H9 (cell line): ENCODE measurements around the gene HMCES. TPM values are rescaled to one million over a fixed set of nuclear protein-coding genes. Genes with fewer than 3 reads are reported as not detected.

Experiments used
- DNase-seq: peaks from one replicate; pipeline ENCODE4 v3.0.0-alpha.2; 2017
- H2AFZ ChIP-seq: one replicate; pipeline ENCODE4 v1.6.1; 2013; ENCODE audit warnings: mild to moderate bottlenecking, low read length, control low read depth, moderate library complexity
- H2AK5ac ChIP-seq: 2 replicates; pipeline ENCODE4 v1.6.1; 2013; ENCODE audit warnings: low read length, control low read depth, mixed read lengths; ENCODE audit not compliant: insufficient read length
- H2BK120ac ChIP-seq: one replicate; pipeline ENCODE4 v1.6.1; 2013; ENCODE audit warnings: low read depth, mild to moderate bottlenecking, low read length, control low read depth, inconsistent platforms; ENCODE audit not compliant: poor library complexity, severe bottlenecking
- H2BK12ac ChIP-seq: 2 replicates; pipeline ENCODE4 v1.6.1; 2013; ENCODE audit warnings: low read length, control low read depth, mixed read lengths, low read depth; ENCODE audit not compliant: insufficient read length
- H2BK15ac ChIP-seq: 2 replicates; pipeline ENCODE4 v1.6.1; 2013; ENCODE audit warnings: low read depth, low read length, control low read depth
- H2BK20ac ChIP-seq: one replicate; pipeline ENCODE4 v1.6.1; 2013; ENCODE audit warnings: low read depth, mild to moderate bottlenecking, low read length, control low read depth, inconsistent platforms; ENCODE audit not compliant: poor library complexity, severe bottlenecking
- H2BK5ac ChIP-seq: 2 replicates; pipeline ENCODE4 v1.6.1; 2013; ENCODE audit warnings: low read length, control low read depth, mixed read lengths; ENCODE audit not compliant: insufficient read length
- H3K14ac ChIP-seq: 2 replicates; pipeline ENCODE4 v1.6.1; 2013; ENCODE audit warnings: low read length, control low read depth; ENCODE audit not compliant: insufficient read depth
- H3K18ac ChIP-seq: 2 replicates; pipeline ENCODE4 v1.6.1; 2013; ENCODE audit warnings: low read depth, mild to moderate bottlenecking, mixed read lengths, low read length, control low read depth; ENCODE audit not compliant: insufficient read length
- H3K23ac ChIP-seq: 2 replicates; pipeline ENCODE4 v1.6.1; 2013; ENCODE audit warnings: low read length, control low read depth, mixed read lengths, low read depth; ENCODE audit not compliant: insufficient read length
- H3K23me2 ChIP-seq: 2 replicates; pipeline ENCODE4 v1.6.1; 2013; ENCODE audit warnings: low read depth, mild to moderate bottlenecking, mixed read lengths, low read length, control low read depth; ENCODE audit not compliant: insufficient read length, poor library complexity, severe bottlenecking
- H3K27ac ChIP-seq: 2 replicates; pipeline ENCODE4 v1.5.1; 2013; ENCODE audit warnings: low read length, control low read depth, mixed read lengths, low read depth; ENCODE audit not compliant: insufficient read length
- H3K27me3 ChIP-seq: 2 replicates; pipeline ENCODE4 v1.6.1; 2013; ENCODE audit warnings: low read length, control low read depth, inconsistent platforms; ENCODE audit not compliant: insufficient read depth
- H3K4ac ChIP-seq: 2 replicates; pipeline ENCODE4 v1.6.1; 2013; ENCODE audit warnings: low read depth, mild to moderate bottlenecking, control low read depth, inconsistent platforms, low read length, moderate library complexity
- H3K4me1 ChIP-seq: 2 replicates; pipeline ENCODE4 v1.6.1; 2013; ENCODE audit warnings: low read length, control low read depth, inconsistent platforms; ENCODE audit not compliant: insufficient read depth
- H3K4me2 ChIP-seq: 2 replicates; pipeline ENCODE4 v1.6.1; 2013; ENCODE audit warnings: low read length, control low read depth, mixed read lengths; ENCODE audit not compliant: insufficient read length, insufficient read depth
- H3K56ac ChIP-seq: 2 replicates; pipeline ENCODE4 v1.6.1; 2013; ENCODE audit warnings: low read depth, mild to moderate bottlenecking, mixed read lengths, low read length, control low read depth; ENCODE audit not compliant: insufficient read length
- H3K79me1 ChIP-seq: 2 replicates; pipeline ENCODE4 v1.6.1; 2013; ENCODE audit warnings: low read depth, mild to moderate bottlenecking, moderate library complexity, low read length, control low read depth, inconsistent platforms; ENCODE audit not compliant: insufficient read depth, poor library complexity, severe bottlenecking
- H3K79me2 ChIP-seq: 2 replicates; pipeline ENCODE4 v1.6.1; 2013; ENCODE audit warnings: low read length, control low read depth, inconsistent platforms; ENCODE audit not compliant: insufficient read depth
- H3K9ac ChIP-seq: 2 replicates; pipeline ENCODE4 v1.6.1; 2013; ENCODE audit warnings: low read length, control low read depth, mixed read lengths; ENCODE audit not compliant: insufficient read length; ENCODE audit errors: extremely low read depth
- H3K9me3 ChIP-seq: one replicate; pipeline ENCODE4 v1.6.1; 2013; ENCODE audit warnings: low read depth, low read length, inconsistent platforms; ENCODE audit not compliant: control insufficient read depth
- H3T11ph ChIP-seq: one replicate; pipeline ENCODE4 v1.6.1; 2013; ENCODE audit warnings: mild to moderate bottlenecking, low read length, control low read depth, inconsistent platforms
- H4K20me1 ChIP-seq: one replicate; pipeline ENCODE4 v1.6.1; 2013; ENCODE audit not compliant: control insufficient read depth, insufficient read length, insufficient read depth
- H4K5ac ChIP-seq: 2 replicates; pipeline ENCODE4 v1.6.1; 2013; ENCODE audit warnings: low read depth, mild to moderate bottlenecking, mixed read lengths, low read length, control low read depth; ENCODE audit not compliant: insufficient read length
- H4K8ac ChIP-seq: replicated peaks from 2 replicates; pipeline ENCODE4 v1.6.1; 2013; ENCODE audit warnings: low read length, control low read depth, mixed read lengths, low read depth; ENCODE audit not compliant: insufficient read length
- H4K91ac ChIP-seq: 2 replicates; pipeline ENCODE4 v1.6.1; 2013; ENCODE audit warnings: low read depth, mild to moderate bottlenecking, moderate library complexity, mixed read lengths, low read length, control low read depth; ENCODE audit not compliant: insufficient read length
- H3K27ac Mint-ChIP-seq, 3 experiments: 2 replicates in 2 of 3; 3 replicates in 1 of 3; pipeline ENCODE4 v1.8.0; 2020 to 2021; ENCODE audit warnings: mixed read lengths in 3 of 3, mild to moderate bottlenecking in 1 of 3, moderate library complexity in 1 of 3
- H3K27me3 Mint-ChIP-seq: 2 replicates; pipeline ENCODE4 v1.8.0; 2021; ENCODE audit warnings: low read depth, mild to moderate bottlenecking, moderate library complexity, mixed read lengths
- H3K36me3 Mint-ChIP-seq, 3 experiments: 2 replicates in 2 of 3; 3 replicates in 1 of 3; pipeline ENCODE4 v1.8.0; 2020 to 2021; ENCODE audit warnings: low read depth in 3 of 3, mixed read lengths in 3 of 3; ENCODE audit not compliant: insufficient read depth in 1 of 3
- H3K4me1 Mint-ChIP-seq, 2 experiments: 2 replicates each; pipeline ENCODE4 v1.8.0; 2020; ENCODE audit warnings: mixed read lengths in 2 of 2
- H3K4me3 Mint-ChIP-seq, 2 experiments: 2 replicates in 1 of 2; 3 replicates in 1 of 2; pipeline ENCODE4 v1.8.0; 2020 to 2021; ENCODE audit warnings: mild to moderate bottlenecking in 2 of 2, mixed read lengths in 2 of 2, moderate library complexity in 1 of 2
- H3K9me3 Mint-ChIP-seq, 2 experiments: 2 replicates in 1 of 2; 3 replicates in 1 of 2; pipeline ENCODE4 v1.8.0; 2020; ENCODE audit warnings: mild to moderate bottlenecking in 2 of 2, mixed read lengths in 2 of 2, moderate library complexity in 1 of 2
- WGBS: extraction: QIAGEN DNeasy Blood & Tissue Kit; methylation state at CpG from one replicate; pipeline ENCODE4 v1.1.7; 2013; ENCODE audit warnings: missing lambda C conversion rate, low lambda C conversion rate, mixed read lengths; ENCODE audit not compliant: insufficient read length; ENCODE audit errors: extremely low coverage; 5-methylcytosine and 5-hydroxymethylcytosine counted together
- total RNA-seq: library from RNA; stranded (reverse); gene quantifications from 2 replicates; pipeline ENCODE4 v1.2.1, GENCODE V29; 2021
- TF ChIP-seq, protein P1 (sequence below): fragments of 200-600 bp; sonication (generic); conservative IDR thresholded peaks from 3 replicates; pipeline ENCODE4 v1.8.0; 2021; ENCODE audit warnings: antibody characterized with exemption, mild to moderate bottlenecking

The HMCES gene
- total RNA-seq, 1 experiment from 2014 or later, result 52.4 TPM

DNA sequence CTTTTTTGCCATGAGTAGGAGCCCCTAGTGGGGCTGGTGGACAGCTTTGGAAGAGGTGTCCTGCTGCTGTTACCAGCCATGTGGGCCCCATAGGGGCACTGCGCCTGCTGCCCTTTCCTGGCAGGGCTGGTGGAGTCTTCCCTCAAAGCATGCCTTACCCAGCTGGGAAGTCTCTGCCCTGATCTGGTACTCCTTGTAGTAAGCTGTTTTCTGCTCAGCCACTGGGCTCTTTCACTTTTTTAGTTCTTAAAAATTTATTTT, 26.2 kb downstream of the HMCES start:
- Histone ChIP-seq H2BK12ac (no peak overlapping the region), H2AFZ (no peak overlapping the region), H2BK5ac (no peak overlapping the region), H3K79me2 (no peaks in the 10 kb centered on the region), H2BK120ac (no peak overlapping the region), H4K8ac (no peak overlapping the region), H3K4me1 (peaks cover 5% of the 10 kb centered on the region; the same call in 1 of the 2 replicates), H2BK20ac (no peak overlapping the region), H3K14ac (no peak overlapping the region), H4K20me1 (no peaks in the 10 kb centered on the region), H3T11ph (no peak overlapping the region), H3K79me1 (no peaks in the 10 kb centered on the region), H3K27ac (peak overlapping the region; percentile 19), H4K91ac (no peak overlapping the region), H3K27me3 (no peaks in the 10 kb centered on the region), H3K9me3 (no peaks in the 10 kb centered on the region), H3K9ac (no peak overlapping the region), H4K5ac (no peak overlapping the region), H2BK15ac (no peak overlapping the region), H3K4ac (no peak overlapping the region), H2AK5ac (no peak overlapping the region), H3K23me2 (no peaks in the 10 kb centered on the region), H3K18ac (no peak overlapping the region), H3K56ac (no peak overlapping the region), H3K23ac (no peak overlapping the region), H3K4me2 (no peak overlapping the region)
- Mint-ChIP-seq H3K27ac (peak overlapping the region in 2 of 3 experiments; percentile 37 to 100; a peak in 5 of 7 replicates), H3K27me3 (no peaks in the 10 kb centered on the region; the same call in 1 of the 2 replicates), H3K36me3 (peaks cover 9 to 41% (median 30%) of the 10 kb centered on the region in 3 experiments; a peak in 6 of 7 replicates), H3K9me3 (no peaks in the 10 kb centered on the region; a peak in 2 of 5 replicates), H3K4me3 (no peak overlapping the region; a peak in 1 of 5 replicates), H3K4me1 (peaks cover 23 to 24% of the 10 kb centered on the region in 2 experiments)
- DNase-seq, result no peak
- no CpG with 5 or more reads among the region's 1 CpG for WGBS
- TF ChIP-seq, protein P1, sequence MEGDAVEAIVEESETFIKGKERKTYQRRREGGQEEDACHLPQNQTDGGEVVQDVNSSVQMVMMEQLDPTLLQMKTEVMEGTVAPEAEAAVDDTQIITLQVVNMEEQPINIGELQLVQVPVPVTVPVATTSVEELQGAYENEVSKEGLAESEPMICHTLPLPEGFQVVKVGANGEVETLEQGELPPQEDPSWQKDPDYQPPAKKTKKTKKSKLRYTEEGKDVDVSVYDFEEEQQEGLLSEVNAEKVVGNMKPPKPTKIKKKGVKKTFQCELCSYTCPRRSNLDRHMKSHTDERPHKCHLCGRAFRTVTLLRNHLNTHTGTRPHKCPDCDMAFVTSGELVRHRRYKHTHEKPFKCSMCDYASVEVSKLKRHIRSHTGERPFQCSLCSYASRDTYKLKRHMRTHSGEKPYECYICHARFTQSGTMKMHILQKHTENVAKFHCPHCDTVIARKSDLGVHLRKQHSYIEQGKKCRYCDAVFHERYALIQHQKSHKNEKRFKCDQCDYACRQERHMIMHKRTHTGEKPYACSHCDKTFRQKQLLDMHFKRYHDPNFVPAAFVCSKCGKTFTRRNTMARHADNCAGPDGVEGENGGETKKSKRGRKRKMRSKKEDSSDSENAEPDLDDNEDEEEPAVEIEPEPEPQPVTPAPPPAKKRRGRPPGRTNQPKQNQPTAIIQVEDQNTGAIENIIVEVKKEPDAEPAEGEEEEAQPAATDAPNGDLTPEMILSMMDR, result no peak
